Measurements from ENCODE around the gene SERTAD1.
A peak's percentile ranks its signal among the peaks of the same experiment; 100 is the strongest.
"Not testable (repeated sequence)": the region's sequence is repeated elsewhere in the genome, so short reads cannot be mapped to it uniquely, and the experiment has no call there.

SERTAD1 gene

DNA sequence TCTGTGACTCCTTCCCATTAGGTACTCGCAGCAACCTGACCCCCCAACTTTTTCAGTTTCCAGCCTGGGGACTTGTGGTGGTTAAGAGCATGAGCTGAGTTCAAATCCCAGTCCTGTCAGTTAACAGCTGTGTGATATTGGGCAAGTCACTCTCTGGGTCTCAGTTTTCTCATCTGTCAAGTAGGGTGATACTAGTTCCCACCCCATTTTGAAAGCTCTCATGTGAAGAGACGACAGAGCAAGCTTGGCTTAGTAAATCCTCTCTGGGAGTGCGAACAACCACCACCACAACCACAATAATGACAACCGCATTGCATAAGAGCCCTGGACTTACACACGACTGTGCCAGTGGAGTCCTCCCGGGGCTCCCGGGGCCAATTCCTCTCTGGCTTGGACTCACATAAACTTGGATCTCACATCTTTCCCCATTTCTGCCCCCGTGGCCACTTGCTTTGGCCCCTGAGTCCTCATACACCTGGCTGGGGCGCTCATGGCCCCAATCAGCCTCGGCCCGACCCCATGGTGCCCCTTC lies 39.3 kb upstream of the SERTAD1 start:
- no peak overlapping the region for H3K4me3 ChIP-seq (IDR thresholded peaks at IDR 0.05; ENCODE audit: insufficient read depth, low read depth, low read length)
- no peaks in the 10 kb centered on the region for H3K79me2 ChIP-seq (ENCODE audit: insufficient read depth, low read depth)
- H3K4me2 ChIP-seq, result peak overlapping the region; percentile 41
- H4K20me1 ChIP-seq (ENCODE audit: insufficient read depth), result no peaks in the 10 kb centered on the region
- TF ChIP-seq, protein P1, sequence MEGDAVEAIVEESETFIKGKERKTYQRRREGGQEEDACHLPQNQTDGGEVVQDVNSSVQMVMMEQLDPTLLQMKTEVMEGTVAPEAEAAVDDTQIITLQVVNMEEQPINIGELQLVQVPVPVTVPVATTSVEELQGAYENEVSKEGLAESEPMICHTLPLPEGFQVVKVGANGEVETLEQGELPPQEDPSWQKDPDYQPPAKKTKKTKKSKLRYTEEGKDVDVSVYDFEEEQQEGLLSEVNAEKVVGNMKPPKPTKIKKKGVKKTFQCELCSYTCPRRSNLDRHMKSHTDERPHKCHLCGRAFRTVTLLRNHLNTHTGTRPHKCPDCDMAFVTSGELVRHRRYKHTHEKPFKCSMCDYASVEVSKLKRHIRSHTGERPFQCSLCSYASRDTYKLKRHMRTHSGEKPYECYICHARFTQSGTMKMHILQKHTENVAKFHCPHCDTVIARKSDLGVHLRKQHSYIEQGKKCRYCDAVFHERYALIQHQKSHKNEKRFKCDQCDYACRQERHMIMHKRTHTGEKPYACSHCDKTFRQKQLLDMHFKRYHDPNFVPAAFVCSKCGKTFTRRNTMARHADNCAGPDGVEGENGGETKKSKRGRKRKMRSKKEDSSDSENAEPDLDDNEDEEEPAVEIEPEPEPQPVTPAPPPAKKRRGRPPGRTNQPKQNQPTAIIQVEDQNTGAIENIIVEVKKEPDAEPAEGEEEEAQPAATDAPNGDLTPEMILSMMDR (conservative IDR thresholded peaks at IDR 0.05; ENCODE audit: low read depth, low read length), result no peak
- no peaks in the 10 kb centered on the region for H3K36me3 ChIP-seq (ENCODE audit: insufficient read depth)
- H3K27me3 ChIP-seq (ENCODE audit: insufficient read depth, low read depth), result no peaks in the 10 kb centered on the region; the same call in 1 of the 2 replicates
- peak overlapping the region; percentile 35 for H3K27ac ChIP-seq
- H3K4me1 ChIP-seq (ENCODE audit: low read depth, poor library complexity, severe bottlenecking), result peaks cover 28% of the 10 kb centered on the region
- peak overlapping the region; percentile 54; the same call in 1 of the 2 replicates for H3K9ac ChIP-seq
- H2AFZ ChIP-seq (ENCODE audit: low read depth), result peak overlapping the region; percentile 95

DNA sequence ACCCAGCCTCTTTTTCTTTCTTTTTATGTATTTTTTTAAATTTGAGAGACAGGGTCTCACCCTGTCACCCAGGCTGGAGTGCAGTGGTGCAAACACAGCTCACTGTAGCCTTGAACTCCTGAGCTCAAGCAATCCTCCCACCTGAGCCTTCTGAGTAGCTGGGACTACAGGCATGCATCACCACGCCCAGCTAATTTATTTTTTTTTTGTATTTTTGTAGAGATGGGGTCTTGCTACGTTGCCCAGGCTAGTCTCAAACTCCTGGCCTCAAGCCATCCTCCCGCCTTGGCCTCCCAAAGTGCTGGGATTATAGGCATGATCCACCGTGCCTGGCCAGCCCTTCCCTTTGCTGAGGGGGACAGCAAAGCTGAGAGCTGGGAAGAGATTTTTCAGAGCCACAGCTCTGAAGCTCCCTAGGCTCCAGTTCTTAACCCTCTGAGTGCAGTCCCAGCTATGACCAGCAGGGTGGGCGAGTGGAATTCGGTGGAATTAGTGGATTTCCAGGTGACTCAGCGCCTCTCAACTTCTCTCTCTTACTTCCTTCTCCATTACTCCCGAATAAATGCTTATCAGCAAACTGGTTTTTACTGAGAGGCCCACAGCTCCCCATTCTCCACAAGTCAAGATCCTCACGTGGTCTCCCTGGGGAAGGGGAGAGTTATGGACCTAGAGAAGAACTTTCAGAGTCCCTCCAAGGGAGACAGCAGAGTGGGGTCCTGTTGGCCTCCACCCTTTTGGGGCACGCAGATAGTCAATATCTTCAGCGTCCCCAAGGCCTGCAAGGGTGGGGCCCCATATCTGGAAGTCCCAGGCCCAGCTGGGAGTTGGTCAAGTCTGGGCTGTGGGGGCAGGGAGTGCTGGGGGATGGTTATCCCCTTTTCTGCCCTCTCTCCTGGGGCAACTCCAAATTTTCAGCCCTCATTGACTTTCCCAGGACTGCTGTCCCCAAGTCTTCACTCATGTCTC lies 38.5 kb upstream of the SERTAD1 start:
- TF ChIP-seq, protein P1 (conservative IDR thresholded peaks at IDR 0.05; ENCODE audit: low read depth, low read length), result peak; percentile 93
- Histone ChIP-seq H3K4me1 (ENCODE audit: low read depth, poor library complexity, severe bottlenecking) (peaks cover 28% of the 10 kb centered on the region), H3K4me2 (peak overlapping the region; percentile 41), H3K9ac (peak overlapping the region; percentile 54; the same call in 1 of the 2 replicates), H3K79me2 (ENCODE audit: insufficient read depth, low read depth) (no peaks in the 10 kb centered on the region), H3K27me3 (ENCODE audit: insufficient read depth, low read depth) (no peaks in the 10 kb centered on the region; the same call in 1 of the 2 replicates), H3K4me3 (IDR thresholded peaks at IDR 0.05; ENCODE audit: insufficient read depth, low read depth, low read length) (no peak overlapping the region), H3K36me3 (ENCODE audit: insufficient read depth) (no peaks in the 10 kb centered on the region), H3K27ac (peak overlapping the region; percentile 35; the same call in 1 of the 2 replicates), H4K20me1 (ENCODE audit: insufficient read depth) (no peaks in the 10 kb centered on the region), H2AFZ (ENCODE audit: low read depth) (peak overlapping the region; percentile 95; the same call in 1 of the 2 replicates)

DNA sequence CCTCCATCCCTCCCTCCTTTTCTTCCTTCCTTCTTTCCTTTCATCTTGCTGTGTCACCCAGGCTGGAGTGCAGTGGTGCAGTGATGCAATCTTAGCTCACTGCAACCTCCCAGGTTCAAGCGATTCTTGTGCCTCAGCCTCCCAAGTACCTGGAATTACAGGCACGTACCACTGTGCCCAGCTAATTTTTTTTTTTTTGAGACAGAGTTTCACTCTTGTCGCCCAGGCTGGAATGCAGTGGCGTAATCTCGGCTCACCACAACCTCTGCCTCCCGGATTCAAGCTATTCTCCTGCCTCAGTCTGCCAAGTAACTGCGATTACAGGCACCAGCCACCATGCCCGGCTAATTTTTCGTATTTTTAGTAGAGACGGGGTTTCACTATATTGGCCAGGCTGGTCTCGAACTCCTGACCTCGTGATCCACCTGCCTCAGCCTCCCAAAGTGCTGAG lies 37.8 kb upstream of the SERTAD1 start:
- peaks cover 28% of the 10 kb centered on the region for H3K4me1 ChIP-seq (ENCODE audit: low read depth, poor library complexity, severe bottlenecking)
- not testable (repeated sequence) for H2AFZ ChIP-seq (ENCODE audit: low read depth); H3K4me2 ChIP-seq; H3K4me3 ChIP-seq (IDR thresholded peaks at IDR 0.05; ENCODE audit: insufficient read depth, low read depth, low read length); H3K9ac ChIP-seq; H3K36me3 ChIP-seq (ENCODE audit: insufficient read depth); H3K27me3 ChIP-seq (ENCODE audit: insufficient read depth, low read depth); H4K20me1 ChIP-seq (ENCODE audit: insufficient read depth); H3K79me2 ChIP-seq (ENCODE audit: insufficient read depth, low read depth)
- peak overlapping the region; percentile 35; the same call in 1 of the 2 replicates for H3K27ac ChIP-seq

DNA sequence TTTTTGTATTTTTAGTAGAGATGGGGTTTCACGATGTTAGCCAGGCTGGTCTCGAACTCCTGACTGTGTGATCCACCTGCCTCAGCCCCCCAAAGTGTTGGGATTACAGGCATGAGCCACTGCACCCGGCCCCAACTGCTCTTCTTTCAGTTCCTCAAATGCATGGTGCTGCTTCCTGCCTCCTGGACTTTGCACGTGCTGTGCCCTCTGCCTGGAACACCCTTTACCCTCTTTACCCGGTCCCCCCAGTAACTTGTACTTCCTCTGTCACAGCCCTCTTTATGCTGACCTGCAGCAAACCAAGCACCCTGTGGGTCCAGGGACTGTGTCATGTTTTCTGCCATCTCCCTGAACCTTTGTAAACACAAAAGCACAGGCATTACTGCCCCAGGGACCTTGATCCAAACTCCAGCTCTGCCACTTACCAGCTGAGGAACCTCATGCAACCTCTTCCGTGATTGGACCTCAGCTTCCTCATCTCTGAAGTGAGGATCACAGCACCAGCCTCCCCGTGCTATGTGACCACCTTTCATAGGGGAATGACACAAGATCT lies 36.0 kb upstream of the SERTAD1 start:
- H3K4me2 ChIP-seq, result no peak overlapping the region
- TF ChIP-seq, protein P1 (conservative IDR thresholded peaks at IDR 0.05; ENCODE audit: low read depth, low read length), result no peak
- H3K9ac ChIP-seq, result no peak overlapping the region
- H4K20me1 ChIP-seq (ENCODE audit: insufficient read depth), result no peaks in the 10 kb centered on the region
- H3K36me3 ChIP-seq (ENCODE audit: insufficient read depth), result no peaks in the 10 kb centered on the region
- no peak overlapping the region for H3K27ac ChIP-seq
- peaks cover 28% of the 10 kb centered on the region for H3K4me1 ChIP-seq (ENCODE audit: low read depth, poor library complexity, severe bottlenecking)
- no peaks in the 10 kb centered on the region for H3K27me3 ChIP-seq (ENCODE audit: insufficient read depth, low read depth)
- H3K4me3 ChIP-seq (IDR thresholded peaks at IDR 0.05; ENCODE audit: insufficient read depth, low read depth, low read length), result no peak overlapping the region
- no peak overlapping the region for H2AFZ ChIP-seq (ENCODE audit: low read depth)
- no peaks in the 10 kb centered on the region for H3K79me2 ChIP-seq (ENCODE audit: insufficient read depth, low read depth)
